GM18907 (cell line): ENCODE measurements around the gene SMYD3.

Experiments
- ATAC-seq: cut with Tn5 transposase; IDR thresholded peaks from one replicate; pipeline ENCODE4 v1.9.1; 2021; ENCODE audit warnings: mild to moderate bottlenecking, moderate library complexity; ENCODE audit not compliant: unreplicated experiment

The SMYD3 gene

GRCh38 chr1:246476771-246477170, 30.3 kb downstream of the SMYD3 start:
- ATAC-seq = no peak

- ATAC-seq = no peak
These were observed 35.4 kb downstream of the SMYD3 start for GRCh38 chr1:246471688-246472087.

GRCh38 chr1:246470585-246470984, 36.5 kb downstream of the SMYD3 start:
- ATAC-seq = no peak

GRCh38 chr1:246462986-246463385, 44.1 kb downstream of the SMYD3 start:
- no peak for ATAC-seq

- no peak for ATAC-seq
These were observed 46.7 kb downstream of the SMYD3 start for GRCh38 chr1:246460406-246460805.

- no peak for ATAC-seq
These were observed 47.9 kb downstream of the SMYD3 start for GRCh38 chr1:246459221-246459620.

GRCh38 chr1:246455476-246455875, 51.6 kb downstream of the SMYD3 start:
- no peak for ATAC-seq

GRCh38 chr1:246454655-246455054, 52.4 kb downstream of the SMYD3 start:
- ATAC-seq = no peak

GRCh38 chr1:246450611-246451251, 56.3 kb downstream of the SMYD3 start:
- ATAC-seq = peak; percentile 58

GRCh38 chr1:246448373-246448772, 58.7 kb downstream of the SMYD3 start:
- ATAC-seq = no peak

GRCh38 chr1:246447501-246447900, 59.6 kb downstream of the SMYD3 start:
- ATAC-seq = no peak

GRCh38 chr1:246445503-246445902, 61.6 kb downstream of the SMYD3 start:
- no peak for ATAC-seq

- no peak for ATAC-seq
These were observed 62.5 kb downstream of the SMYD3 start for GRCh38 chr1:246444617-246445016.

- ATAC-seq = no peak
These were observed 69.1 kb downstream of the SMYD3 start for GRCh38 chr1:246437961-246438360.

- no peak for ATAC-seq
These were observed 71.5 kb downstream of the SMYD3 start for GRCh38 chr1:246435421-246436041.

GRCh38 chr1:246434335-246434734, 72.7 kb downstream of the SMYD3 start:
- ATAC-seq = no peak

- ATAC-seq = no peak
These were observed 78.4 kb downstream of the SMYD3 start for GRCh38 chr1:246428542-246429308.

- ATAC-seq = no peak
These were observed 79.5 kb downstream of the SMYD3 start for GRCh38 chr1:246427611-246428010.

- no peak for ATAC-seq
These were observed 81.2 kb downstream of the SMYD3 start for GRCh38 chr1:246425895-246426294.

- ATAC-seq = no peak
These were observed 81.8 kb downstream of the SMYD3 start for GRCh38 chr1:246425139-246425794.

GRCh38 chr1:246420300-246420699, 86.8 kb downstream of the SMYD3 start:
- ATAC-seq = no peak
